ENCODE measurements around the gene LRFN2.

DNA sequence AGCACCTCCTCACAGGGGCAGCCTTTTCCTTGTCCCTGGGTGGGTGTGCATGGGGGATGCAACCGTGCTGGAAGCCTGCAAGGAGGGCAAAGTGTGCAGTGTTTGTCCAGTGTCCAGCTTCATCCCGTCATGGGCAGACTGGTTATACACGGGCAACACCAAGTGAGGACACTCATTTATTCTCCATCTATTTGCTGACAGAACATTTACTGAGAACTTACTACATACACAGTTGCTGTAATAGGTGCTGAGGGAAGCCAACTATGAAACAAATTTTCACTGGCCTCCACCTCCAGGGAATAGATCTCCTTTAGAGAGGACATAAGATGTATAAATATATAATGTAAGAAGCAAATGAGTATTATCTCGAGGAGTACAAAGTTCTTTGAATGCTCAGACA lies 136.7 kb downstream of the LRFN2 start:
- TF ChIP-seq CTCF (IDR thresholded peaks at IDR 0.05; ENCODE audit: poor library complexity, severe bottlenecking) (no peak), EZH2 (IDR thresholded peaks at IDR 0.05; ENCODE audit: borderline replicate concordance, insufficient read depth, low read length, poor library complexity, severe bottlenecking) (no peak), TAF1 (IDR thresholded peaks at IDR 0.05; ENCODE audit: low read depth) (no peak), POLR2AphosphoS5 (IDR thresholded peaks at IDR 0.05) (no peak), RAD21 (conservative IDR thresholded peaks at IDR 0.05) (no peak)

Measured in neural cell (in vitro differentiated cells).